ENCODE results near the gene TCF3. TPM values are rescaled to one million over a fixed set of nuclear protein-coding genes. Genes with fewer than 3 reads are reported as not detected.

The TCF3 gene
- total and polyA plus RNA-seq, 2 donors (not counting 3 experiments of a cell fraction or from before 2014, with no cell fraction given), result 147 to 193 TPM

DNA sequence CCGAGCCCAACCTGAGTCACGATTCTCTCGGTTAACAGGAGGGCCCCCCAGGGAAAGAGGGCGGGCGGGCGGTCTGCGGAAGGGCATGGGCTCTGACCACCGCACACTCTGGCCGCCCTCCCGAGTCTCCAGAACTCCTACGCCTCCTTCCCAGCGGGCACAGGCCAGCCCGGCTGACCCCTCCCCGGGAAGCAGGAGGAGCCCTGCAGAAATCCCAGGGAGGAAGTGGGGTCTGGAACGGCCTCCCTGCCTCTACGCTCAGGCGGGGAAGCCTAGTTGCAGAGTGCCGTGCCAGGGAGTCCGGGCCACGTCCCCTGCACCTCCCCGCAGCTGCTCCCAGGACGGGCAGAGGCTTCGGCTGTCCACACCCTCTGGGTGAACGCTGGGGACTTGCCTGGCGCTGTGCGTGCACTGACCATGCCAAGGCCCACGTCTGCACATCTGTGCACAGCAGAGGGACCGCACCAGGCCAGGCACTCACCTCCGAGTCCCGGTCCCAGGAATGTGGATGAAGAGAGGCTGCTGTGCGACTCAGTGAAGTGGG lies 20.8 kb downstream of the TCF3 start:
- no peaks in the 10 kb centered on the region for H3K27me3 ChIP-seq (ENCODE audit: control insufficient read depth in 2 of 2, insufficient read depth in 2 of 2, low read length in 2 of 2)
- H3K27ac ChIP-seq (ENCODE audit: insufficient read depth, low read depth, low read length), result no peak overlapping the region
- no peaks in the 10 kb centered on the region for H3K9me3 ChIP-seq (replicated peaks; ENCODE audit: control insufficient read depth, insufficient read depth, low read length)
- H3K9ac ChIP-seq (replicated peaks; ENCODE audit: extremely low read depth, insufficient read depth, low read length), result no peak overlapping the region
- H3K4me1 ChIP-seq (ENCODE audit: control insufficient read depth, extremely low read depth, insufficient read depth, low read length), result no peaks in the 10 kb centered on the region
- DNase-seq (ENCODE audit: low read depth, low spot score) (no peak), FAIRE-seq (no peak)
- no peak overlapping the region for H2AFZ ChIP-seq (ENCODE audit: low read depth, low read length)
- TF ChIP-seq GATA2 (IDR thresholded peaks at IDR 0.05; ENCODE audit: insufficient read depth, insufficient read length, low read depth, low read length) (no peak), FOS (IDR thresholded peaks at IDR 0.05; ENCODE audit: borderline replicate concordance, insufficient read depth, low read length) (no peak), POLR2A (IDR thresholded peaks at IDR 0.05; ENCODE audit: low read depth, low read length) (no peak), JUN (IDR thresholded peaks at IDR 0.05; ENCODE audit: borderline replicate concordance, insufficient read depth, insufficient read length, low read depth) (no peak), POLR2AphosphoS5 (IDR thresholded peaks at IDR 0.05; ENCODE audit: insufficient read depth, low read depth, low read length) (no peak), EZH2 (IDR thresholded peaks at IDR 0.05; ENCODE audit: borderline replicate concordance, low read depth, low read length, severe bottlenecking) (no peak), MYC (IDR thresholded peaks at IDR 0.05; ENCODE audit: low read depth, low read length) (no peak)
- TF ChIP-seq, protein P1, sequence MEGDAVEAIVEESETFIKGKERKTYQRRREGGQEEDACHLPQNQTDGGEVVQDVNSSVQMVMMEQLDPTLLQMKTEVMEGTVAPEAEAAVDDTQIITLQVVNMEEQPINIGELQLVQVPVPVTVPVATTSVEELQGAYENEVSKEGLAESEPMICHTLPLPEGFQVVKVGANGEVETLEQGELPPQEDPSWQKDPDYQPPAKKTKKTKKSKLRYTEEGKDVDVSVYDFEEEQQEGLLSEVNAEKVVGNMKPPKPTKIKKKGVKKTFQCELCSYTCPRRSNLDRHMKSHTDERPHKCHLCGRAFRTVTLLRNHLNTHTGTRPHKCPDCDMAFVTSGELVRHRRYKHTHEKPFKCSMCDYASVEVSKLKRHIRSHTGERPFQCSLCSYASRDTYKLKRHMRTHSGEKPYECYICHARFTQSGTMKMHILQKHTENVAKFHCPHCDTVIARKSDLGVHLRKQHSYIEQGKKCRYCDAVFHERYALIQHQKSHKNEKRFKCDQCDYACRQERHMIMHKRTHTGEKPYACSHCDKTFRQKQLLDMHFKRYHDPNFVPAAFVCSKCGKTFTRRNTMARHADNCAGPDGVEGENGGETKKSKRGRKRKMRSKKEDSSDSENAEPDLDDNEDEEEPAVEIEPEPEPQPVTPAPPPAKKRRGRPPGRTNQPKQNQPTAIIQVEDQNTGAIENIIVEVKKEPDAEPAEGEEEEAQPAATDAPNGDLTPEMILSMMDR (IDR thresholded peaks at IDR 0.05; ENCODE audit: extremely low read depth in 1 of 2, insufficient read depth in 1 of 2, low read depth in 1 of 2, low read length in 2 of 2), result no peak
- TF ChIP-seq, protein P2, sequence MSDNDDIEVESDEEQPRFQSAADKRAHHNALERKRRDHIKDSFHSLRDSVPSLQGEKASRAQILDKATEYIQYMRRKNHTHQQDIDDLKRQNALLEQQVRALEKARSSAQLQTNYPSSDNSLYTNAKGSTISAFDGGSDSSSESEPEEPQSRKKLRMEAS (IDR thresholded peaks at IDR 0.05; ENCODE audit: insufficient read depth, insufficient read length), result no peak
- no peak overlapping the region for H3K4me3 ChIP-seq (replicated peaks in 1 of 3; ENCODE audit: insufficient read depth in 1 of 3, low read depth in 1 of 3, low read length in 3 of 3)
- dilution Hi-C loops (cut with MboI; ENCODE audit: extremely low pct_ligation_motif_present, low sequenced_read_pairs), result no loop called here
- intact Hi-C loops (cut with micrococcal nuclease), result no loop called here
- no peaks in the 10 kb centered on the region for H4K20me1 ChIP-seq (replicated peaks; ENCODE audit: control insufficient read depth, extremely low read depth, insufficient read depth, low read length)
- H3K36me3 ChIP-seq (ENCODE audit: control insufficient read depth in 2 of 2, extremely low read depth in 1 of 2, insufficient read depth in 2 of 2, low read length in 2 of 2), result peaks cover 4 to 34% of the 10 kb centered on the region in 2 experiments
- no peak overlapping the region for H3K4me2 ChIP-seq (ENCODE audit: insufficient read depth, low read length)
- BruUV-seq (replicated peaks), result no TSS peak
- H3K9me1 ChIP-seq (replicated peaks; ENCODE audit: control insufficient read depth, extremely low read depth, insufficient read depth, low read length), result no peaks in the 10 kb centered on the region
- ChIA-PET CTCF (no interaction called here), POLR2A (interaction anchor here (0.6 kb wide), 1 partner anchor 61 kb away, joined by 7 read pairs; no protein-coding TSS in a partner anchor)
- peaks cover 10% of the 10 kb centered on the region for H3K79me2 ChIP-seq (ENCODE audit: control insufficient read depth, insufficient read depth, low read length)
